ENCODE data around the gene TPM3. TPM values are rescaled to one million over a fixed set of nuclear protein-coding genes. Genes with fewer than 3 reads are reported as not detected.
"Not testable (repeated sequence)": the region's sequence is repeated elsewhere in the genome, so short reads cannot be mapped to it uniquely, and the experiment has no call there.

TPM3 gene
- total RNA-seq, 1 experiment from 2014 or later: 625 TPM

GRCh38 chr1:154237880-154238506 is 46.1 kb upstream of the TPM3 start:
- CTCF ChIA-PET: interaction anchor here (0.6 to 2.0 kb wide), 5 partner anchors 10 to 97 kb away, joined by 3 to 5 read pairs (median 4); no protein-coding TSS in a partner anchor
- BruUV-seq (replicated peaks): no TSS peak
- no peak overlapping the region for H3K27ac Mint-ChIP-seq (ENCODE audit: low read depth, unreplicated experiment)
- POLR2A ChIA-PET: interaction anchor here (1.0 to 1.5 kb wide), 4 partner anchors 14 to 26 kb away, joined by 3 to 4 read pairs (median 4); no protein-coding TSS in a partner anchor
- H3K36me3 Mint-ChIP-seq (ENCODE audit: insufficient read depth, unreplicated experiment): peaks cover 100% of the 10 kb centered on the region
- H3K9me3 Mint-ChIP-seq (ENCODE audit: unreplicated experiment): no peaks in the 10 kb centered on the region
- H3K27me3 Mint-ChIP-seq (ENCODE audit: insufficient read depth, unreplicated experiment): no peaks in the 10 kb centered on the region
- H3K4me1 Mint-ChIP-seq (ENCODE audit: insufficient read depth, unreplicated experiment): peaks cover 18% of the 10 kb centered on the region
- intact Hi-C loops (cut with micrococcal nuclease): no loop called here
- DNase-seq (ENCODE audit: unreplicated experiment): no peak
- no peak overlapping the region for H3K4me3 Mint-ChIP-seq (ENCODE audit: unreplicated experiment)
- TF ChIP-seq CTCF (IDR thresholded peaks at IDR 0.05; ENCODE audit: unreplicated experiment): no peak

GRCh38 chr1:154237435-154237834 is 45.5 kb upstream of the TPM3 start:
- no peak for DNase-seq (ENCODE audit: unreplicated experiment)
- no peak overlapping the region for H3K4me3 Mint-ChIP-seq (ENCODE audit: unreplicated experiment)
- peaks cover 18% of the 10 kb centered on the region for H3K4me1 Mint-ChIP-seq (ENCODE audit: insufficient read depth, unreplicated experiment)
- no peak overlapping the region for H3K27ac Mint-ChIP-seq (ENCODE audit: low read depth, unreplicated experiment)
- ChIA-PET POLR2A (interaction anchor here (1.0 kb wide), 2 partner anchors 14 to 27 kb away, joined by 3 to 4 read pairs; no protein-coding TSS in a partner anchor), CTCF (interaction anchor here (0.8 to 2.0 kb wide), 3 partner anchors 9 to 97 kb away, joined by 3 to 4 read pairs (median 4); no protein-coding TSS in a partner anchor)
- no peaks in the 10 kb centered on the region for H3K9me3 Mint-ChIP-seq (ENCODE audit: unreplicated experiment)
- H3K36me3 Mint-ChIP-seq (ENCODE audit: insufficient read depth, unreplicated experiment): peaks cover 100% of the 10 kb centered on the region
- BruUV-seq (replicated peaks): no TSS peak
- intact Hi-C loops (cut with micrococcal nuclease): no loop called here
- no peak for TF ChIP-seq CTCF (IDR thresholded peaks at IDR 0.05; ENCODE audit: unreplicated experiment)
- no peaks in the 10 kb centered on the region for H3K27me3 Mint-ChIP-seq (ENCODE audit: insufficient read depth, unreplicated experiment)

GRCh38 chr1:154236855-154237254 is 45.0 kb upstream of the TPM3 start:
- ChIA-PET CTCF (interaction anchor here (2.0 kb wide), 1 partner anchor 98 kb away, joined by 4 read pairs; no protein-coding TSS in a partner anchor), POLR2A (interaction anchor here (0.8 kb wide), 1 partner anchor 246 kb away, joined by 3 read pairs; the partner anchor contains the start of gene RPS27)
- no peak for TF ChIP-seq CTCF (IDR thresholded peaks at IDR 0.05; ENCODE audit: unreplicated experiment)
- no TSS peak for BruUV-seq (replicated peaks)
- H3K27me3 Mint-ChIP-seq (ENCODE audit: insufficient read depth, unreplicated experiment): no peaks in the 10 kb centered on the region
- H3K9me3 Mint-ChIP-seq (ENCODE audit: unreplicated experiment): no peaks in the 10 kb centered on the region
- peaks cover 18% of the 10 kb centered on the region for H3K4me1 Mint-ChIP-seq (ENCODE audit: insufficient read depth, unreplicated experiment)
- intact Hi-C loops (cut with micrococcal nuclease): no loop called here
- no peak overlapping the region for H3K27ac Mint-ChIP-seq (ENCODE audit: low read depth, unreplicated experiment)
- no peak for DNase-seq (ENCODE audit: unreplicated experiment)
- peaks cover 100% of the 10 kb centered on the region for H3K36me3 Mint-ChIP-seq (ENCODE audit: insufficient read depth, unreplicated experiment)
- no peak overlapping the region for H3K4me3 Mint-ChIP-seq (ENCODE audit: unreplicated experiment)

- DNase-seq (ENCODE audit: unreplicated experiment); H3K27ac Mint-ChIP-seq (ENCODE audit: low read depth, unreplicated experiment); H3K27me3 Mint-ChIP-seq (ENCODE audit: insufficient read depth, unreplicated experiment); H3K9me3 Mint-ChIP-seq (ENCODE audit: unreplicated experiment); H3K4me1 Mint-ChIP-seq (ENCODE audit: insufficient read depth, unreplicated experiment); BruUV-seq (replicated peaks); H3K4me3 Mint-ChIP-seq (ENCODE audit: unreplicated experiment); intact Hi-C loops (cut with micrococcal nuclease): not testable (repeated sequence)
- H3K36me3 Mint-ChIP-seq (ENCODE audit: insufficient read depth, unreplicated experiment): peaks cover 100% of the 10 kb centered on the region
- ChIA-PET POLR2A (interaction anchor here (0.7 to 3.5 kb wide), 2 partner anchors 13 to 40 kb away, joined by 3 to 34 read pairs; partner anchors contain the start of gene UBAP2L), CTCF (interaction anchor here (0.6 to 0.7 kb wide), 2 partner anchors 11 to 19 kb away, joined by 3 to 4 read pairs; no protein-coding TSS in a partner anchor)
Measured at GRCh38 chr1:154233127-154233526, 41.2 kb upstream of the TPM3 start.

GRCh38 chr1:154231112-154231511 is 39.2 kb upstream of the TPM3 start:
- H3K9me3 Mint-ChIP-seq (ENCODE audit: unreplicated experiment); H3K27ac Mint-ChIP-seq (ENCODE audit: low read depth, unreplicated experiment); BruUV-seq (replicated peaks); intact Hi-C loops (cut with micrococcal nuclease); H3K27me3 Mint-ChIP-seq (ENCODE audit: insufficient read depth, unreplicated experiment); DNase-seq (ENCODE audit: unreplicated experiment); H3K4me1 Mint-ChIP-seq (ENCODE audit: insufficient read depth, unreplicated experiment); H3K4me3 Mint-ChIP-seq (ENCODE audit: unreplicated experiment): not testable (repeated sequence)
- peaks cover 100% of the 10 kb centered on the region for H3K36me3 Mint-ChIP-seq (ENCODE audit: insufficient read depth, unreplicated experiment)
- CTCF ChIA-PET: interaction anchor here (0.5 to 1.5 kb wide), 5 partner anchors 8 to 1697 kb away, joined by 3 to 4 read pairs (median 4); no protein-coding TSS in a partner anchor
- POLR2A ChIA-PET: interaction anchor here (0.6 to 3.5 kb wide), 4 partner anchors 11 to 25 kb away, joined by 3 to 34 read pairs (median 4); partner anchors contain the start of gene UBAP2L
